SW480 (cell line): ENCODE results near the gene FBLN5.

ENCODE experiments used
- DNase-seq: peaks from one replicate; pipeline ENCODE4 v3.0.0-alpha.2; 2016; ENCODE audit warnings: low spot score

The FBLN5 gene, protein sequence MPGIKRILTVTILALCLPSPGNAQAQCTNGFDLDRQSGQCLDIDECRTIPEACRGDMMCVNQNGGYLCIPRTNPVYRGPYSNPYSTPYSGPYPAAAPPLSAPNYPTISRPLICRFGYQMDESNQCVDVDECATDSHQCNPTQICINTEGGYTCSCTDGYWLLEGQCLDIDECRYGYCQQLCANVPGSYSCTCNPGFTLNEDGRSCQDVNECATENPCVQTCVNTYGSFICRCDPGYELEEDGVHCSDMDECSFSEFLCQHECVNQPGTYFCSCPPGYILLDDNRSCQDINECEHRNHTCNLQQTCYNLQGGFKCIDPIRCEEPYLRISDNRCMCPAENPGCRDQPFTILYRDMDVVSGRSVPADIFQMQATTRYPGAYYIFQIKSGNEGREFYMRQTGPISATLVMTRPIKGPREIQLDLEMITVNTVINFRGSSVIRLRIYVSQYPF

DNA sequence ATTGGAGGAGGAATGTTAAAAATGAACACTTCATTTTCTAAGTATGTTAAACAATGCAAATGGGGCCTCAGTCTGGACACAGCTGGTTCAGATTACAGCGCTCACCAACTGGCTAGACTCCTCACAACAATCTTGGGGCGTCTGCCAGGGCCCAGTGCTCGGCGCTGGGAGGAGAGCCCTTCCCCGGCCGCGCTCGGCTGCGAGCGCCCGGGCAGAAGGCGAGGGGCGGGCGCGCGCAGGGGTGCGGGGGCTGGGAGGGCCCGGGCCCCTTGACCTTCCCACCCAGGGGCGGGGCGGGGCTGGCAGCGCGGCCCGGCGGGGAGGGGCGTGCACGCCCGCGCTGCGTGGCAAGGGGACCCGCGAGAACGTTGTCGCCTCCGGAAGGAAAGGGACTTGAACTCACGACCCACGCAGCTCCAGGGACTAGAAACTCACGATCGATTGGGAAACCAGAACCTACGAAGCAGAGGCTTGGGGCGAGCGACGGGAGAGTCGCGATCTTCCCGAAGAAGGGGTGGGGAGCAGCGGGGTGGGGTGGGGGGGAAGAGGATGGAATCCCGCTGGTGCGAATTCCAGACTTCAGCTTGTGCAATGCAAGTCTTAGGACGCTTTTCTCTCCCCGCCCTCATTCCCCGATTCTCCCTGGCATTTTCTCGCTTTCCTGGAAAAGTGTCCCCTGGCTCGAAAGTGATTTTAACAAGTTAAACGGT is at the start of gene FBLN5:
FBLN5 (minus strand) TSS at position 220 of the 710 bp plus-strand sequence. CDS start 465 bp downstream, outside the sequence.
- DNase-seq, result peak; percentile 30

DNA sequence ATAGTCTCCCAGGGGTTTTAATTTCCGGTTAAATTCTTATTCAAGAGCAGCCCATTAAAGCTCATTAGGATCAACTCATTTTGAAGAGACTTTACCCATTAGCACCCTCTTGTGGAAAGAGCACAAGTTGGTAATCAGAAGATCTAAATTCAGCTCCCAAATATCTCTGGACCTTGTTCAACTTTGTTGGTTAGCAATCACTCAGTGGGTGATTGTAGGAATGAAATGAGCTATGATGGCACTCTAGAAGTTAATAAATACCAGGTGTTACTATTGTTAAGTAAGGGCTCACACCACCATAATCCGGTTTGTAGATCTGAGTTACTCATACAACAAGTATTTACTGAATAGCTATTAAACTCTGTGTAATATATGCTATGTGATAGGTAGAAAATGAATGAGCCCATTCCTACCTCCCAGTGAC is 49.5 kb upstream of the FBLN5 start:
- peak; percentile 52 for DNase-seq

GRCh38 chr14:91987192-91987591 is 39.7 kb upstream of the FBLN5 start:
- no peak for DNase-seq

GRCh38 chr14:91985521-91986255 is 38.2 kb upstream of the FBLN5 start:
- DNase-seq, result no peak

DNA sequence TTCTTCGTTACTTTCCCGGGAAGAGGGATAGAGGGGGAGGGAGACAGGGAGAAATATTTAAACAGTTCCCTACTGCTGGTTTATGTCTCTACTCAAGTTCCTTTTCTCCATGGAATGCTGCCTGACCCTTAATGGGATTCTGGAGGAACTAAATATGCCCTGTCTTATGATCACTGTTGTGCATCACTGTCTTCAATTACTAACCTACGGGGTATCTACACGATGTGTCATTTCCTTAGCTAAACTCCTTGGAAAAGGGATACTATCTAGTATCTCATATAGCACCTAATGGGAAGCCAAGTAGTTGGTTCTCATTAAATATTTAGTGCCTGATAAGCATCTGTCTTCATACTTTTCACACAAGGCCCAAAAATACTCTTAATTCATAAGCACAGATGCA is 37.5 kb upstream of the FBLN5 start:
- no peak for DNase-seq

- no peak for DNase-seq
Observed at GRCh38 chr14:91983588-91983987, 36.1 kb upstream of the FBLN5 start.

GRCh38 chr14:91980157-91980556 is 32.7 kb upstream of the FBLN5 start:
- DNase-seq, result peak; percentile 41

DNA sequence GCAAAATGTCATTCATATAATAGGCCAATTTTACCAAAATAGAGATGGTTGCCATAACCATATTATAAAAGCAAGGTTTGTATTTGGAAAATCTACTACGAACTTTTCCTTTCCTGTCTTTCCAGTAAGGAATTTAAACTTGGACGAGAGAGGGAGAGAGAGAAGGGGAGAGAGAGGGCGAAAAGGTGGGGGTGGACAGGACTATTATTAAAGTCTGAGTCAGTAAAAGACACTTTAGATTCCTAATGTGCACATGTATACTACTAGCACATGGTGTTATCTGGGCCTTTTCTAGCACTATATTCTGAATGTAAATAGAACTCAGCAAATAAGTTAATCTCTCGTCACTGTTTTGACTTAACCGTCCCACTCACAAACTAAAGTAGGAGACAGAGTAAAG is 30.4 kb upstream of the FBLN5 start:
- DNase-seq, result no peak

DNA sequence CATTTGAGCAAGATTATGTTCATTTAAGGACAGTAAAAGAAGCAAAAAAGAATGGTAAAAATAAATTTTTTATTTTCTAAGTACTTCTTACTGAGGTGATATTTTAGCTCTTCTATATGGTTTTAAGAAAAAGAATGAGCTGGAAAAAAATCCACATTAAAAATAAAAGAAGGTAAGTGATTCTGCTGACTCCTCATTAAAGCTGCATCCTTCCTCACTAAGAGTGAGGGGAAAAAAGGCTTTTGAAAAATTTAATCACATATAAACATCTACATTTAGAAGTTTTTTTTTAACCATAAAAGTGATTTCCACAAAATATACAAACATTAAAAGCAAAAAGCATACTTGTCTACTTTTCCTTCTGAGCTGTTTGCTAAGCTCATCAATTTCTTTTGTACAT is 28.3 kb upstream of the FBLN5 start:
- no peak for DNase-seq

GRCh38 chr14:91971188-91971778 is 23.8 kb upstream of the FBLN5 start:
- no peak for DNase-seq

- DNase-seq, result no peak
Observed at GRCh38 chr14:91968280-91968679, 20.8 kb upstream of the FBLN5 start.

DNA sequence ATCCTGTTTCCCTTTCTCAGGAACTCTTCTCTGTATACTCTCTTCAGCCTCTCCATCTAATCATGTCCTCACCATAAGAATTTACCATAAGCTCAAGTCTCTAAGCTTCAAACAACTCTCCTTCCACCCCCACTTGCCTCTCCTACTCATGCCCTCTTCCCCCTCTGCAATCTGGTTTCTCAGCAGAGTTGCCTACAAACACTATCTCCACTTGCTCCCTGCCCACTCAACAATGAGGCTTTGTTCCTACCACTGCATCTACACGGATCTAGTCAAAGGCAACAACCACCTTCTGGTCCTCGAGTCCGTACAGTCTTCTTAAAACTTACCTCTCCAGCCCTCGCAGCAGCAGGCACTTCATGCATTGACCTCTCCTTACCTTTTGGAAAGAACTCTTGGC is 17.2 kb upstream of the FBLN5 start:
- no peak for DNase-seq

DNA sequence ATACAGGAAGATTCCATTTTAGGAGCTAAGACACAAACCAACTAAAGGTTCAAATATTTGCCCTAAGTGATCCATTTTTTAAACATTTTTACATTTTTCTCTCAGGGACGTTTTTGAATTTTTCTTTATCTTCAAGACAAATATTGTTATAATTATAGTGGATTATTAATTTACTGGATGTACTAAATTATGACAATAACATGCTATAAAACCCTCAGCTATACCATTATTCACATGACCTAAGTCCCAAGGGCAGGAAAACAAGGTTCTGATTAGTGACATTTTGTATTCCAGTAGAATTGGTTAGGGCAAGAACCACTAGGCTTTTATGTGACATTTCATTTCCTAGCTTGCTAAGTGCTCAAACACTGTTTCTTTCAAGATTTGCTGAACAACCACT is 16.5 kb upstream of the FBLN5 start:
- DNase-seq, result no peak

DNA sequence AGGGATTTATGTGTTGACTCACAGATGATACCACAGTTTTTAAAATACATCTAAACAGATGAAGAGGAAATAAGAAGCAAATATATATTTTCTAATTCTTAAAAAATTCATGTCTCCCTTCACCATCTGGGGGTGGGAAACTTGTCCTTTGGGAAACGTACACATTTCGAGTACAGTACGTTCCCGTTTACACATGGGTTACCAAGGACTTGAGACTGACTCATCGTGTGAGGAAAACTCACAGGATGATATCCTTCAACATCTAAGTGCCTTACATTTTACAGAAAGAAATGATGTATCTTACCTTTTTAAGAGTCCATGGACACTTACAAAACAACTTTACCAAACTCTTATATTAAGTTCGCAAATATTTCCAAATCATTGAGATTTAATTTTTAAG is 16.0 kb upstream of the FBLN5 start:
- no peak for DNase-seq

- DNase-seq, result no peak
Observed at GRCh38 chr14:91961297-91962220, 14.1 kb upstream of the FBLN5 start.

DNA sequence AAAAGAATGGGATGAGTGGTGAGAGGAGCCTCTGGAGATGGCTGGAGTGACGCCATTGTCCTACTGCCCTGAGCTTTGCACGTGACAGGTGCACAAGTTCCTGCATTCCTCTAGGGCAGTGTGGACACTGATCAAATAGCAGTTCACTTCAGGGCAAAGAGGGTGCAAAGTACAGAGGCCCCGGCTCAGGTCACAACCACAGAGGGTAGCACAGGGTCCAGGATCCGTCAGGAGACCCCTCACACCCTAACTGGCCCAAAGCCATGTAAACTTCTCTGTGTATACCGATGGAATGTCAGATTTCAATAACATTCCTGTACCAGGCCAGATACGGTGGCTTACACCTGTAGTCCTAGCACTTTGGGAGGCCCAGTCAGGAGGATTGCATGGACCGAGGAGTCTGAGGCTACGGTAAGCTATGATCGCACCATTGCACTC is 10.4 kb upstream of the FBLN5 start:
- no peak for DNase-seq

- DNase-seq, result no peak
Observed at GRCh38 chr14:91956616-91957015, 9.1 kb upstream of the FBLN5 start.

- DNase-seq, result no peak
Observed at GRCh38 chr14:91955168-91955567, 7.7 kb upstream of the FBLN5 start.

GRCh38 chr14:91953170-91953985 is 5.9 kb upstream of the FBLN5 start:
- no peak for DNase-seq
